ENCODE results near the gene CELA3A.

- TF ChIP-seq CTCF (IDR thresholded peaks at IDR 0.05 in 8 of 11, conservative IDR thresholded peaks at IDR 0.05 in 3 of 11) (no peak), POLR2A (IDR thresholded peaks at IDR 0.05) (no peak), POLR2AphosphoS5 (IDR thresholded peaks at IDR 0.05) (no peak)
These were observed 38.8 kb downstream of the CELA3A start for GRCh38 chr1:22040286-22040623.

Measured in spleen (tissue), 7 donors.